ENCODE data around the gene TESPA1. TPM values are rescaled to one million over a fixed set of nuclear protein-coding genes. Genes with fewer than 3 reads are reported as not detected.

The TESPA1 gene
- total and polyA plus RNA-seq, 2 of the 4 experiments (the other 2 are of a cell fraction) = not detected

DNA sequence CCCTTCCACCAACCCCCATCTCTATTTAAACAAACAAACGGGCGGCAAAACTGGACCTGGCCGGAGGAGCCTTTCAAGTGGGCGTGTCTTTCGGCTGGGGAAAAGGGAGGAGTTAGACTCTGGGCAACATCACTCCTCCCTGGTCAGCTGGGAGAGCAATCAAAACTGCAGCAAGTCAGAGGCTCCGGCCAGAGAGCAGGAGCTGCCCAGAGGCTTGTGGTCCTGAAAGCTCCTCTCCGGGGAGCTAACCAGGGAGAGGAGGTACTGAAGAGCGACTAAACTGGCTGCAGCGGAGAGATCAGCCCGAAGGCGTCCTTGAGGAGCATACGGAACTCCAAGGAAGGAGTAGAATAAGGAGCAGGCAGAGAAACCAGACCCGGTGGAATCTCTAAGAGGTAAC is 35.2 kb upstream of the TESPA1 start, which contains the start of gene NEUROD4:
Gene NEUROD4 (plus strand): TSS at position 191 of the 400 bp plus-strand sequence. CDS start 6,466 bp downstream, outside the sequence.
- no CpG with 5 or more reads among the region's 13 CpGs for WGBS, 2 experiments (ENCODE audit: extremely low coverage in 2 of 2, insufficient read length in 1 of 2)
- ATAC-seq (ENCODE audit: low read depth) (peak; percentile 98), DNase-seq (peak; percentile 52)
- no peaks in the 10 kb centered on the region for H3K36me3 ChIP-seq (ENCODE audit: control insufficient read depth, insufficient read depth, low read length)
- H3K9me1 ChIP-seq (ENCODE audit: insufficient read depth, low read length) = no peaks in the 10 kb centered on the region
- H4K8ac ChIP-seq (ENCODE audit: low read depth in 2 of 2, low read length in 2 of 2) = no peak within 1 kb of the TSS
- H3K18ac ChIP-seq (ENCODE audit: low read depth, low read length) = no peak within 1 kb of the TSS
- intact Hi-C loops (cut with micrococcal nuclease) (no loop called here), dilution Hi-C loops (cut with HindIII; ENCODE audit: low sequenced_read_pairs, unreplicated experiment) (no loop called here), in situ Hi-C loops (cut with MboI; ENCODE audit: low sequenced_read_pairs) (no loop called here)
- CTCF ChIA-PET = interaction anchor here (1.0 to 1.4 kb wide), 2 partner anchors 10 to 48 kb away, joined by 3 to 4 read pairs; no protein-coding TSS in a partner anchor
- H2BK15ac ChIP-seq (ENCODE audit: low read depth, low read length) = no peak within 1 kb of the TSS
- no peak within 1 kb of the TSS for H3K14ac ChIP-seq (replicated peaks; ENCODE audit: low read depth, low read length)
- H2BK120ac ChIP-seq (ENCODE audit: low read depth, low read length) = no peak within 1 kb of the TSS
- BruUV-seq (replicated peaks) = no TSS peak
- H3K9me3 ChIP-seq (ENCODE audit: control insufficient read depth, insufficient read depth, low read length) = no peaks in the 10 kb centered on the region
- no peak within 1 kb of the TSS for H3K23ac ChIP-seq (ENCODE audit: low read depth, low read length)
- no peak within 1 kb of the TSS for H2AK5ac ChIP-seq (ENCODE audit: low read depth, low read length)
- POLR2A ChIA-PET (ENCODE audit: unreplicated experiment) = no interaction called here
- TF ChIP-seq RFX5 (IDR thresholded peaks at IDR 0.05; ENCODE audit: low read depth, low read length) (no peak), CEBPB (IDR thresholded peaks at IDR 0.05; ENCODE audit: low read depth, low read length) (no peak), SMC3 (IDR thresholded peaks at IDR 0.05; ENCODE audit: low read depth, low read length) (no peak), RCOR1 (IDR thresholded peaks at IDR 0.05; ENCODE audit: insufficient replicate concordance, low read length) (peak; percentile 61), MAFK (IDR thresholded peaks at IDR 0.05; ENCODE audit: low read depth, low read length) (no peak), BHLHE40 (IDR thresholded peaks at IDR 0.05; ENCODE audit: low read depth, low read length) (no peak)
- no peak within 1 kb of the TSS for H2BK20ac ChIP-seq (ENCODE audit: low read depth, low read length)
- no peaks in the 10 kb centered on the region for H3K27me3 ChIP-seq (ENCODE audit: control insufficient read depth, insufficient read depth, low read length)
- H3K4me1 ChIP-seq (ENCODE audit: control insufficient read depth, insufficient read depth, low read length) = no peaks in the 10 kb centered on the region
- no peak within 1 kb of the TSS for H2AK9ac ChIP-seq (replicated peaks; ENCODE audit: low read depth, low read length, poor library complexity)
- H3K4me2 ChIP-seq (ENCODE audit: low read depth, low read length) = no peak within 1 kb of the TSS
- no peaks in the 10 kb centered on the region for H3K79me1 ChIP-seq (ENCODE audit: low read depth in 1 of 2, low read length in 2 of 2)
- no peak within 1 kb of the TSS for H4K91ac ChIP-seq (ENCODE audit: insufficient read depth, low read depth, low read length)
- no peaks in the 10 kb centered on the region for H4K20me1 ChIP-seq (ENCODE audit: insufficient read depth, low read length)
- H2AFZ ChIP-seq (replicated peaks; ENCODE audit: low read length, poor library complexity) = peak within 1 kb of the TSS; percentile 35
- no peak within 1 kb of the TSS for H3K27ac ChIP-seq (ENCODE audit: insufficient read depth, low read length)
- H3K4me3 ChIP-seq (ENCODE audit: insufficient read depth, low read depth, low read length) = no peak within 1 kb of the TSS
- H4K5ac ChIP-seq (ENCODE audit: low read depth, low read length) = no peak within 1 kb of the TSS
- no peak within 1 kb of the TSS for H3K4ac ChIP-seq (ENCODE audit: low read depth, low read length)
- no peak within 1 kb of the TSS for H2BK5ac ChIP-seq (ENCODE audit: low read depth, low read length, poor library complexity, severe bottlenecking)
- H3K9ac ChIP-seq (ENCODE audit: low read depth, low read length) = no peak within 1 kb of the TSS
- H3K56ac ChIP-seq (ENCODE audit: extremely low read depth, insufficient read depth, low read length) = no peak within 1 kb of the TSS

All from IMR-90 (cell line).